Loucy (cell line): ENCODE data around the gene ADGRD2.

Experiments used
- H2AFZ ChIP-seq: fragments of 200-600 bp; sonication (generic); 2 replicates; pipeline ENCODE4 v1.6.0; 2016; ENCODE audit warnings: antibody characterized with exemption, mild to moderate bottlenecking, low read length, moderate library complexity
- H3F3A ChIP-seq: fragments of 200-600 bp; 2 replicates; pipeline ENCODE4 v1.6.0; 2016; ENCODE audit warnings: antibody characterized with exemption, low read depth, mild to moderate bottlenecking
- H3K27me3 ChIP-seq: fragments of 200-600 bp; sonication (generic); 2 replicates; pipeline ENCODE4 v1.6.1; 2014; ENCODE audit warnings: low read length, mild to moderate bottlenecking; ENCODE audit not compliant: insufficient read depth, poor library complexity, severe bottlenecking
- H3K36me3 ChIP-seq: fragments of 200-600 bp; sonication (generic); 2 replicates; pipeline ENCODE4 v1.6.1; 2016; ENCODE audit warnings: low read length; ENCODE audit not compliant: insufficient read depth
- H3K4me1 ChIP-seq: fragments of 200-600 bp; sonication (generic); 2 replicates; pipeline ENCODE4 v1.5.1; 2014; ENCODE audit warnings: low read length, mild to moderate bottlenecking; ENCODE audit not compliant: insufficient read depth, poor library complexity, severe bottlenecking
- H3K4me2 ChIP-seq: fragments of 200-600 bp; sonication (generic); 2 replicates; pipeline ENCODE4 v1.6.0; 2014; ENCODE audit warnings: antibody characterized with exemption, low read length, low read depth, mild to moderate bottlenecking; ENCODE audit not compliant: poor library complexity, severe bottlenecking
- H3K4me3 ChIP-seq: fragments of 200-600 bp; sonication (generic); 2 replicates; pipeline ENCODE4 v1.5.1; 2014; ENCODE audit warnings: low read length, mild to moderate bottlenecking, mixed read lengths; ENCODE audit not compliant: poor library complexity, severe bottlenecking
- H3K79me2 ChIP-seq: fragments of 200-600 bp; sonication (generic); 2 replicates; pipeline ENCODE4 v1.6.1; 2014; ENCODE audit warnings: low read length; ENCODE audit not compliant: insufficient read depth
- H3K9ac ChIP-seq: fragments of 200-600 bp; sonication (generic); 2 replicates; pipeline ENCODE4 v1.6.0; 2014; ENCODE audit warnings: mild to moderate bottlenecking, low read depth, low read length, moderate library complexity; ENCODE audit not compliant: poor library complexity, severe bottlenecking
- H3K9me2 ChIP-seq: fragments of 200-600 bp; sonication (generic); replicated peaks from 2 replicates; pipeline ENCODE4 v1.6.1; 2016; ENCODE audit warnings: low read depth, low read length, mixed read lengths
- H3K9me3 ChIP-seq: fragments of 200-600 bp; sonication (generic); 2 replicates; pipeline ENCODE4 v1.6.1; 2014; ENCODE audit warnings: mild to moderate bottlenecking, antibody characterized with exemption, low read length, low read depth; ENCODE audit not compliant: insufficient read depth
- H4K20me1 ChIP-seq: fragments of 200-600 bp; sonication (generic); 2 replicates; pipeline ENCODE4 v1.6.0; 2014; ENCODE audit warnings: antibody characterized with exemption, low read length, mild to moderate bottlenecking; ENCODE audit not compliant: insufficient read depth, poor library complexity, severe bottlenecking
- CTCF ChIP-seq: fragments of 200-600 bp; sonication (generic); conservative IDR thresholded peaks from 2 replicates; pipeline ENCODE4 v1.5.1; 2014; ENCODE audit warnings: mild to moderate bottlenecking, antibody characterized with exemption, low read length
- EZH2phosphoT487 ChIP-seq: fragments of 200-600 bp; IDR thresholded peaks from 2 replicates; pipeline ENCODE4 v1.6.1; 2018; ENCODE audit warnings: antibody characterized with exemption, mild to moderate bottlenecking, moderate library complexity, borderline replicate concordance

The ADGRD2 gene

GRCh38 chr9:124468061-124468740 lies 17.9 kb downstream of the ADGRD2 start:
- Histone ChIP-seq H3K9ac (no peak overlapping the region), H4K20me1 (no peaks in the 10 kb centered on the region), H3K9me3 (no peaks in the 10 kb centered on the region), H2AFZ (no peak overlapping the region), H3K79me2 (no peaks in the 10 kb centered on the region), H3K9me2 (no peaks in the 10 kb centered on the region), H3K36me3 (no peaks in the 10 kb centered on the region), H3F3A (no peaks in the 10 kb centered on the region), H3K27me3 (no peaks in the 10 kb centered on the region), H3K4me1 (no peaks in the 10 kb centered on the region), H3K4me2 (no peak overlapping the region), H3K4me3 (no peak overlapping the region)
- TF ChIP-seq CTCF: no peak

- Histone ChIP-seq H3K27me3 (no peaks in the 10 kb centered on the region), H3K9me3 (no peaks in the 10 kb centered on the region), H3K4me2 (no peak overlapping the region), H3K79me2 (no peaks in the 10 kb centered on the region), H3K4me3 (no peak overlapping the region), H3K36me3 (no peaks in the 10 kb centered on the region), H3F3A (no peaks in the 10 kb centered on the region), H2AFZ (no peak overlapping the region), H3K9ac (no peak overlapping the region), H3K9me2 (no peaks in the 10 kb centered on the region), H3K4me1 (no peaks in the 10 kb centered on the region), H4K20me1 (no peaks in the 10 kb centered on the region)
- TF ChIP-seq CTCF (no peak), EZH2phosphoT487 (no peak)
These were observed 19.0 kb downstream of the ADGRD2 start for GRCh38 chr9:124469011-124469832.

- Histone ChIP-seq H2AFZ (no peak overlapping the region), H3K4me1 (no peaks in the 10 kb centered on the region), H3K4me2 (no peak overlapping the region), H3F3A (no peaks in the 10 kb centered on the region), H3K36me3 (no peaks in the 10 kb centered on the region), H3K79me2 (no peaks in the 10 kb centered on the region), H3K4me3 (no peak overlapping the region), H3K27me3 (no peaks in the 10 kb centered on the region), H3K9me2 (no peaks in the 10 kb centered on the region), H4K20me1 (no peaks in the 10 kb centered on the region), H3K9me3 (no peaks in the 10 kb centered on the region), H3K9ac (no peak overlapping the region)
- no peak for TF ChIP-seq EZH2phosphoT487
- no peak for TF ChIP-seq CTCF
These were observed 20.1 kb downstream of the ADGRD2 start for GRCh38 chr9:124470306-124470705.
